ENCODE results near the gene AKAP13.

AKAP13 gene

DNA sequence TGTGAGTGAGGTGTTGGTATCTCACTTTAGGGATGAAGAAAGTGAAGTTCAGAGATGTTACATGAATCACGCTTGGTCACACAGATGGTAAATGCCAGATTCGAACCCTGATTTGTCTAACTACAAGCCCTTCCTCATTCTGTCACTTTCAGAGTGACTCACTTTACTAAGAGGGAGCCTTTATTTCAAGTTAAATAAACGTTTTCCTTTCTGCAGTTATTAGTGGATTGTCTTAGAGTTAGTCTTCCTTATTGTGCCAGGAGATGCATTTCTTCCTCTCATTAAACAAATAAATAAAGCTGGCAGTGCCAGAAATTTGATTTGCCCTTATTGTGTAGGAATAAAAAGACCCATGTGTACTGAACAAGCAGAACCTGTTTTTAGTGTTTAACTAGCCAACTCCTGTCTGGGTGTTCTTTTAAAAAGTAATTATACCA is 162.5 kb downstream of the AKAP13 start:
- no peak for DNase-seq

DNA sequence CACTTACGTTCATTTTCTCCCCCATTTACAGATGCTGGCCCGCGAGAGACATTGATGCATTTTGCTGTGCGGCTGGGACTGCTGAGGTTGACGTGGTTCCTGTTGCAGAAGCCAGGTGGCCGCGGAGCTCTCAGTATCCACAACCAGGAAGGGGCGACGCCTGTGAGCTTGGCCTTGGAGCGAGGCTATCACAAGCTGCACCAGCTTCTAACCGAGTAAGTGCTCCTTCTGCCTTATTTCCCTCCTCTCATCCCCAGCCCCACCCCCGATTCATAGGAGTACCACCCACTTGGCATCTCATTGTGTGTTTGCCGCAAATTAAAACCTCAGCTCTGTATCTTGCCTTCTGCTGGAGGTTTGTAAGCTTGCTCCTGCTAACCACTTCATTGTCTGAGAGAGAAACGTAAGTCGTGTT is 163.3 kb downstream of the AKAP13 start:
- DNase-seq = no peak

DNA sequence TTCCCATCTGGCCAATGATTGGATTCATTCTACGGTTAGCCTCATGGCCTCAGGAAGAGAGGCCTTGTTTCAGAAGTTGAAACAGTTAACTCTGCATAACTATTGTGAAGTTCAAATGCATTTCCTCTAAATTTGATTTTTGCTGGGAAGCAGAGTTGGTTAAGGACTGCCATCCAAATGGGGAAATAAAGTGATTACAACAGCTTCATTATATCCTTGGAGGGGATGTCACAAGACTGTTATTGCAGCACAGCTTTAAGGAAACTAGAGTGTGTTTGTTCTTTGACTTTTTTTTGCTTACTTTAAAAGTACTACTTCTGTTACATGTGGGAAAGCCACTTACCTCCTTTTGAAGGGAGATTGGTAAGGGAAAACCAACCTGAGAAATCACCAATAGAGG is 164.8 kb downstream of the AKAP13 start:
- no peak for DNase-seq

DNA sequence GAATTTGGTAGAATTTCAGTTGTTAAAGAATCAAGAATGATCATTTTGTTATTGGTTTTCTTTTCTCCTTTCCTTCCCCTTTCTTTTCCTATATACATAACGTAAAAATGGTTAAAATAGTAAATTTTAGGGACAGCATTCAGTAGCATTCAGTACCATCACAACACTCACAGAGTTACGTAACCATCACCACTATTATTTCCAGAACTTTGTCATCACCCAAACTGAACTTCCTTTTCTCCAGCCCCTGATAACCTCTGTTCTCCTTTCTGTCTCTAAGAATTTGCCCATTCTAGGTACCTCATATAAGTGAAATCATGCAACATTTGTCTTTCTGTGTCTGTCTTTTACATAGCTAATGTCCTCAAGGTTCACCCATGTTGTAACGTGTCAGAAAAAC is 165.3 kb downstream of the AKAP13 start:
- no peak for DNase-seq

DNA sequence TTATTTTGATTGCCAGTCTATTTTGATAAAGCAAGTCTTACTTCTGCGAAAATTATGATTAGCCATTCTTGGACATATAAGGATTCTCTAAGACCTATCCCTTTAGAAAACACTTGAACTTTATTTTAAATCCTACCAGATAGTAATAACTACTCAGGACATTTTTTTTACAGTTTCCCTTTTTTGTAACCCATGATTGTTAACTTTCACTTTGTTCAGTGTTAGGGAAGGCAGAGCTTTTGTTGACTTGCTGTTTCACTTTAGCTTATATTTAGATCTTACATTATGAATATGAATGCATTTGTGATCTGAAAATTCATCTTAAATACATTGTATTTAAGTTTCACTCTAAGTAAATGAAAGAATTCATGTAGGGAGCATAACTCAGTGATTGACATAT is 167.0 kb downstream of the AKAP13 start:
- DNase-seq = no peak

DNA sequence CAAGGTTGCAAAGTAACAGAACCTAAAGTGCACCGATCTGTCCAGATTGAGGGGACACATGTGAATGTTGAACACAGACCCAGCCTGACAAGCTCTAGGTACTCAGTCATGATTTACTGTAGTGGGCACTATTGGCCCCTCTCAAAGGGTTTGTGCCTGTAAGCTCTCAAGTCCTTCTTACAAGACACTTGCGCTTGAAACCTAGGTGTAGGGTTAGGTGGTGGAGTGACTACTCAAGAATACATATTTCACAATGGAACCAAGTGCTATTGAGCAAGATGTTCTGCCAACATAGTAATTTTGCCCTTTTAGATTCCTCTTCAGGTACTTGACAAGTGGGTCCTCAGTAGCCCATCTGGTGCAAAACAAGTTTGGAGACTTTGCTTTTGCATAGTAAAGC is 169.9 kb downstream of the AKAP13 start:
- DNase-seq = peak in 1 of 2 experiments; percentile 31

DNA sequence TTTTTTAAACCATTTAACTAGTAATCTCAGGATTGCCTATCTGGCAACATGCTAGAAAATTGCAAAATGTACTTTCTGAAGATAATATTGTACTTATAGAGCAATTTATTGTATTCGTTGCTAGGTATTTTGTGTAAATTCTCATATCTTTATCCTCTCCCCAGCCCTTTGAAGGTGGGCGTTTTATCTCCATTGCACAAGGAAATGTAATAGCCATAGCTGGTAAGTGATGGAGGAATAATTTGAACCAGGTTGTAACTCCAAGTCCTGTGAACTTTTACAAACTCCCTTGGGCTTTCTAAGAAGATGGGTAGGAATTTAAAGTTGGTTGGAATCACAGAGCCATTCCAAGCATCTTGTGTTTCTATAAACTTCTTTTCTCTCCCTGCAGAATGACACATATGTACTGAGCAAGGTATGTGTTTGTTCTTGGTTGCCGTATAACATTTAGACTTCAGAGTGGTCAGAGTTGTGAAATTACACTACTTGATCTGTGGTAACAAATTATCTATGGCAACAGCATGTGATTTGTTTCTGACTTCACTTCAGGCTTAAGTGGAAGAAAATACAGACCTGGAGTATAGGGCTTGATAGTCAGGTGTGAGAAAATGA is 170.9 kb downstream of the AKAP13 start:
- no peak for DNase-seq

DNA sequence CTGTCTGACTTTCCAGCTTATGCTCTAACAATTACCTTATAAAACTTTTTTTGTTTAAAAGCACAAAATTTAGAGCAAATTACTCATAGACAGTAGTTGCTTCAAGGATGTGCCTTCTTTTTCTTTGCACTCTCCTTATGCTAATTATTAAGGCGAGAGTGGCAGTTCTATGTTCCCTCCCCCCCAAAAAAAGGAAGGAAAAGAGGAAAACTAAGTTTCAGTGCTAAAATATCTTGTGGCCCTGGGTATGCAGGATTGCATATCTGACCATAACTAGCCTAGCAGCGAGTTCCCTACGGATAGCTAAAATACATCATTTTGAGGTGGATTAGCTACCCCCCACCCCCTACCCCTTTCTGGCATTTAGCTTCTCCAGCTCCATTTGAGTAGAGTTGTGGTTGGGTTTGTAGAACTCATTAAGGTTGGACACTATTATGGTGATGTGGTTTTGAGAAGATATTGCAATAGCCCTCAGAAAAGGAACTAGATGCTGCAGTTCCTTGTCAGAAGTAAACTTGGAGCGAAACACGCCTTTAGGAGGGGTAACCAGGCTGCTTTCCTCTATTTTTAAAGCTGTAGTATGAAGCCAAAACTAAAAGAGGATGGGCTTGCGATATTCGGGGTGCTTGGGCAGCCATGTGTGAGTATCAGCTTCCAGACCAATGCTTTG is 174.6 kb downstream of the AKAP13 start:
- DNase-seq = no peak

DNA sequence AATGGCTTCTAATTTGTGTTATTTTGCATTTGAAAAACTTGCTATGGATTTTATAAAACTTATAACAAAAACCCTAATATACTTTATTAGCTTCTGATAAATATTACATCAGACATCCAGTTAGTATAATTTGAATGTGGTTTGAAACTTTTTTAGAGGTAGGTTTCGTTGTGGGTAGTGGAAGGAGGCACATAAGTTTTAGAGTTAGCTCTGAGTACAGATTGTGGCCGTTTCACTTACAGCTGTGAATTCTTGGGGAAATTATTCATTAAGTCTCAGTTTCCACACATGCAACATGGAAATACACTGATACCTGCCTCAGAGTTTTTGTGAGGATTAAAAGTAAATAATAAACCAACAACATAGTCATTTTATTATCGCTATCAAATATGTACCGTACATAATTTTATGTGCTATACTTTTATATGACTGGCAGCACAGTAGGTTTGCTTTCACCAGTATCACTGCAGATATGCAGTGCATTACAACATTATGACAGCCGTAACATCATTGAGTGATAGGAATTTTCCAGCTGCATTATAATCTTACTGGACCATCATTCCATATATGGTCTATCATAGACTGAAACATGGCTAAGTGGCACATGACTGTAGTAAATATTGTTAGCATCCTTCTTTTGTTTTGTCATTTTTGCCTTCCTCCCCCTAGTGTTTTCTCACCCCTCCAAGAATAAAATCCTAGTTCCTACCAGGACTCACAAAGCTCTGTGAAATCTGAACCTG is 175.6 kb downstream of the AKAP13 start:
- no peak for DNase-seq

DNA sequence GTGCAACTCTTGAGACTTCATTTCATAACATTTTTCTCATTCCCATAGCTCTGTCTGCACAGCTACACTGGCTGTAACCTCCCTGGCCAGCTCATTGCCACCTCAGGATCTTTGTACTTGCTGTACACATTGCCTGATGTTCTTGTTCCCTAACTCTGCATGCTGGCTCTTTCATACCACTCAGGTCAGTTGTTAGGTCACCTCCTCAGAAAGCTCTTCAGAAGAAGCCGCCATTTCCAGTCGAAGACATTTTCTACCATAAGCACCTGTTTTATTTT is 176.2 kb downstream of the AKAP13 start:
- no peak for DNase-seq

DNA sequence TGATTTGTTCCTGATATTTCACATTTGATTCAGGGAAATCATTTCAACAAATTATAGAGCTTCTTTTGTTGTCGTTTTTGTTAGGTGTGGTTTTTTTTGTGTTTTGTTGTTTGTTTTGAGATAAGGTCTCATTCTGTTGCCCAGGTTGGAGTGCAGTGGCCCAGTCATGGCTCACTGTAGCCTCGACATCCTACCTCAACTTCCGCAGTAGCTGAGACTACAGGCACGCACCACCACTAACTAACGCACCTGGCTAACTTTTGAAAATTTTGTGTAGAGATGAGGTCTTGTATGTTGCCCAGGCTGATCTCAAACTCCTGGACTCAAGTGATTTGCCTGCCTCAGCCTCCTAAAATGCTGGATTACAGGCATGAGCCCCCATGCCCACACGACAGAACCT is 177.0 kb downstream of the AKAP13 start:
- no peak for DNase-seq

DNA sequence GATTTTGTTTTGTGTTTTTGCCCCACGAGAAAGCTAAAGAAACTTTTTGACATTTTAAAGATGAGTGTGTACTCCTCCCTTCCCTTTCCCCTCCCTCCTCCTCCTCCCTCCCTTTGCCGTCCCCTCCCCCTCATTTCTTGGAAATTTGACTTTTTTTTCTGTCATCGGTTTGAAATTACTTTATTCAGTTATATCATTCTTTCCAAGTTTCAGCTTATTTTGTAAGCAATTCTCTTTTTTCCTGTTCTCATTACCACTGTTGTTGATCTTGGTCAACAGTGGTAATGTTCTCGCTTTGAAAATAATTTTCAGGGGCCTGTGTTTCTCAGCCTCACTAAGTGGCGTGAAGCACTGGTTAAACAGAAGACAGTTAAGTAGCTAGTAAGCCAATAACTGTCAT is 178.4 kb downstream of the AKAP13 start:
- DNase-seq = no peak

DNA sequence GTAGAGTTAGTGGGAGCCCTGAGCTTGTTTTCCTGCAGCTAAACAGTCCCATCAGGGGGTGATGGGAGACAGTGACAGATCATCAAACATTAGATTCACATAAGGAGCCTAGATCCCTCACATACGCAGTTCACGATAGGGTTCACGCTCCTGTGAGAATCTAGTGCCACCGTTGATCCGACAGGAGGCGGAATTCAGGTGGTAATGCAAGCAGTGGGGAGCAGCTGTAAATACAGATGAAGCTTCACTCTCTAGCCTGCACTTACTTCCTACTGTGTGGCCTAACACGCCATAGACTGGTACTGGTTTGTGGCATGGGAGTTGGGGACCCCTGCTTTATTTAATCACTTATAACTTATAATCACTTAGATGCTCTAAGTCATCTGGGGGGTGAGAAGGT is 179.1 kb downstream of the AKAP13 start:
- no peak for DNase-seq

DNA sequence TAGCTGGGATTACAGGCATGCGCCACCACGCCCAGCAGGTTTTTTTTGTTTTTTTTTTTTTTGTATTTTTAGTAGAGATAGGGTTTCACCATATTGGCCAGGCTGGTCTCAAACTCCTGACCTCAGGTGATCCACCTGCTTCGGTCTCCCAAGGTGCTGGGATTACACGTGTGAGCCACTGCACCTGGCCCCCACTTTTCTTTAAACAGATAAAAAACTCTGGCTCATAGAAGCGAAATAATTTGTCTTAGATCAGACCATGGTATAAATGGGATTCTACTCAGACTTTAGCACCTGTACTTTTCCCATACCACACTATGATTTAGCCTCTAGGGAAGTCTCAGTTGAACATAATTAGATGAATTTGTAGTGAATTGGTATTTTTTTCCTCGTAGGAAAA is 182.4 kb downstream of the AKAP13 start:
- DNase-seq = no peak

DNA sequence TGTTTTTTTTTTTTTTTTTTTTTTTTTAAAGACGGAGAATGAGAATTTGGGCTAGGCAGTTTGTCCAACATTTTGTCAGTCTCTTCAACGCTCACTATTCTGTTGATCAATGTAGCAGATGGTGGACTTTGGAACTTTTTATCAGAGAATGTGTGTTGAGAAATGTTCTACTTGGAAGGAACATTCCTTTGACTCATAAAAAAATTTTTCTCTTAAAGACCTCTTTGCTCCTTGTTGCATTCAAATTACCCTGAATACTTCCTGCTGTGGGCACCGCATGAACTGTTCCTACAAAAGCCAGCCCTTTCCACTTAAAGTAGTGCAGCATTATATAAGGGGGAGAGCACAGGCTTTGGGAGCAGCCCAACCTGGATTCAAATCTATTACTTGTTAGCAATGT is 182.9 kb downstream of the AKAP13 start:
- DNase-seq = no peak

DNA sequence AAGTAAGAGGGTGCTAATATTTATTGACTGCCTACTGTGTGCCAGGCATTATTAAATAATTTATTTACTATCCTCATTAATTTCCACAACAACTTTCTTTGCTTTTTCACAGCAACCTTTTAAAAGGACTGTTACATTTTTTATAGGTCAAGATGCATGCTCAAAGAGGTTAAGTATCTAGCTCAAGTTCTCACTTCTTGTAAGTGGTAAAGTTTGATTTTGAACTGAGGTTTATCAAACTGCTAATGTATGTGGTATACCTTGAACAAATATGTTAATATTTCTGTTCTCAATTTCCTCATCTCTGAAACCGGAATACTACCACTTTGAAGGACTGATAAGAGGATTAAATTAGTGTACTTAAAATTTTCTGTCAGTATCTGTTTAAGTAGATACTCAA is 183.3 kb downstream of the AKAP13 start:
- no peak for DNase-seq

DNA sequence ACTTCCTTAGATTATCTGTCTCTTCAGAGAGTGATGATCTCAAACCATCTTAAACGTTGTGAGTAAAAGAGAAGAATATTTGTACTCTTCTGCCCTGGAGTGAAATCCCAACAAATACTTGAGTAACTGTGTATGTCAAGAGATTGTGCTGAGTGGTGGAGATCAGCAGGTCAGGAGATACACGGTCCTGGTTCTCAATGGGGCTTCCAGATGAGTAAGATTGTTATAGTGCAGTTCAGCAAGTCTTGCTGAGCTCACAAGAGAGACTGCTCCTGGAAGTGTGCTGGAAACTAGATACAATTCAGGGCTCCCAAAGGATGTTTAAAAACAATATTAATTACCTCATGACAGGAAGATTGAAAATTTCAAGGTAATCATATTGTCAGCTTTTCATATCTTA is 184.3 kb downstream of the AKAP13 start:
- no peak for DNase-seq

DNA sequence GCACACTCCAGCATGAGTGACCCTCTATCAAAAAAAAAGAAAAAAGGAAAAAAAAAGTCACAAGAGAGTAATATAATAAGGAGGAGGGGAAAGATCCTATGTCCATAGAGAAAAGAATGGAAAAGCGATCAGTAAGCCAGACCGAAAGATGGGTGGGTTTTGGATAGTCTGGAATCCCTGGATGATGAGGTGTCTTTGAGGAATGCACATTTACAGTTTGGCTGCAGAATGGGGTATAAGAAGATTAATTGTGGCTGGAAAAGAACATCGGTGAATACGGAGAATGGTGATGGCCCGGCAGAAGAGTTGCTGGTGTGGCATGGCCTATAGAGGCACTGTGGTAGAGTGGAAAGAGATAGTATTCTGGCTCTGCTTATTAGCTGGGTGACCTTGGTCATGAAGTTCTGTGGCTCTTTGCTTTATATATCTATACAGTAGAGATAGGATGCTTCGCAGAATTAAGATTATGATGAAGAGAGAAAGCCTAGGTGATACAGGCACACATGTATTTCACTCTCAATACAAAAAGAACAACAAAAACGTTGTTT is 187.9 kb downstream of the AKAP13 start:
- DNase-seq = no peak

DNA sequence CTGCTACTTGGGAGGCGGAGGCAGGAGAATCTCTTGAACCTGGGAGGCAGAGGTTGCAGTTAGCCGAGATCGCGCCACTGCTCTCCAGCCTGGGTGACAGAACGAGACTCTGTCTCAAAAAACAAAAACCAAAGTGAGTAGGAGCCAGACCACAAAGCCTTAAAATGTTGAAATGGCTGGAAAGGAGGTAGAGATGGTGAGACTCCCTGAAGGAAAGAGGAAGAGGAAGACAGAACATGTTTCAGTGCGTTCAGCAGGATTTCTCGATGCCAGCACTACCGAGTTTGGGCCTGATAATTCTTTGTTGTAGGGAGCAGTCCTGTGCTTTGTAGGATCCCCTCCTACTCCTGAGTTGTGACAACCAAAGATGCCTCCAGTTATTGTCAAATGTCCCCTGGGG is 189.9 kb downstream of the AKAP13 start:
- DNase-seq = no peak

DNA sequence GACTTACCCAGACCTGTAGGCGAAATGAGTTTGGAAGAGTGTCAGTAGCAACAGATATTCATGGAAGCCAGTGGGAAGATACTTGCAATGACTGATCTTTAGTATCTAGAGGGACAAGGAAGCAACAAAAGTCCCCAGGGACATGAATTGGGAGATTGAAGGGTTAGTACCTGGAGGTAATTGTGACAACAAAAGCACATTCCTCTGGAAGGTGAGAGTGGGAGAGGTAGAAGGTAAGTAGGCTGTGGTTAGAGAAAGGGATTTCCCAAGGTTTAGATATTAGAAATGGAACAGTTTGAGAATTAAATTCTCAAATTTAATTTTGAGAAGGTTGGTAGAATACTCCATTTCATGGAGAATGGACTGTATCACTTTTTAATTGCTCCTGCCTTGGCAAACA is 191.4 kb downstream of the AKAP13 start:
- DNase-seq = no peak

DNA sequence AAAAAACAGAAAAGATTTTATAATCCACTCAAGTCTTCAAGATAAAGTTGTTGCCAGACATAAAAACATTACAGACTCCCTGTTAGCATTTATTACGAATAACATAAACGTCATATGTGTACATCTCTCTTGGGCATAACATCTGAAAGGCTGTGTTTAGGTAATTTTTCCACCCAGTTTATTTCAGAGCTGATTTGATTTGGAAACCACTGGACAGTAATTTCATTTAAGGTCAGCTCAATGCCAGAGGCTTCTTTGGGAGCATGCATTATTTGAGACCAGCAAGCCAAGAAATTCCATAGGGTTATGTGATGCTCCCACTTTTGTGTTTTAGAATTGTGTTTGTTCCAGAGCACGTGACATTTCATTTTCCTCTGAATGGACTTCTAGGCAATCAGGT is 196.0 kb downstream of the AKAP13 start:
- DNase-seq = no peak

DNA sequence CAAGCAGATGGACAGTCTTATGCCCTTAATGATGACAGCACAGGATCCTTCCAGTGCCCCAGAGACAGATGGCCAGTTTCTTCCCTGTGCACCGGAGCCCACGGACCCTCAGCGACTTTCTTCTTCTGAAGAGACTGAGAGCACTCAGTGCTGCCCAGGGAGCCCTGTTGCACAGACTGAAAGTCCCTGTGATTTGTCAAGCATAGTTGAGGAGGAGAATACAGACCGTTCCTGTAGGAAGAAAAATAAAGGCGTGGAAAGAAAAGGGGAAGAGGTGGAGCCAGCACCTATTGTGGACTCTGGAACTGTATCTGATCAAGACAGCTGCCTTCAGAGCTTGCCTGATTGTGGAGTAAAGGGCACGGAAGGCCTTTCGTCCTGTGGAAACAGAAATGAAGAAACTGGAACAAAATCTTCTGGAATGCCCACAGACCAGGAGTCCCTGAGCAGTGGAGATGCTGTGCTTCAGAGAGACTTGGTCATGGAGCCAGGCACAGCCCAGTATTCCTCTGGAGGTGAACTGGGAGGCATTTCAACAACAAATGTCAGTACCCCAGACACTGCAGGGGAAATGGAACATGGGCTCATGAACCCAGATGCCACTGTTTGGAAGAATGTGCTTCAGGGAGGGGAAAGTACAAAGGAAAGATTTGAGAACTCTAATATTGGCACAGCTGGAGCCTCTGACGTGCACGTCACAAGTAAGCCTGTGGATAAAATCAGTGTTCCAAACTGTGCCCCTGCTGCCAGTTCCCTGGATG is 198.7 kb downstream of the AKAP13 start:
- peak; percentile 86 to 95 for DNase-seq

DNA sequence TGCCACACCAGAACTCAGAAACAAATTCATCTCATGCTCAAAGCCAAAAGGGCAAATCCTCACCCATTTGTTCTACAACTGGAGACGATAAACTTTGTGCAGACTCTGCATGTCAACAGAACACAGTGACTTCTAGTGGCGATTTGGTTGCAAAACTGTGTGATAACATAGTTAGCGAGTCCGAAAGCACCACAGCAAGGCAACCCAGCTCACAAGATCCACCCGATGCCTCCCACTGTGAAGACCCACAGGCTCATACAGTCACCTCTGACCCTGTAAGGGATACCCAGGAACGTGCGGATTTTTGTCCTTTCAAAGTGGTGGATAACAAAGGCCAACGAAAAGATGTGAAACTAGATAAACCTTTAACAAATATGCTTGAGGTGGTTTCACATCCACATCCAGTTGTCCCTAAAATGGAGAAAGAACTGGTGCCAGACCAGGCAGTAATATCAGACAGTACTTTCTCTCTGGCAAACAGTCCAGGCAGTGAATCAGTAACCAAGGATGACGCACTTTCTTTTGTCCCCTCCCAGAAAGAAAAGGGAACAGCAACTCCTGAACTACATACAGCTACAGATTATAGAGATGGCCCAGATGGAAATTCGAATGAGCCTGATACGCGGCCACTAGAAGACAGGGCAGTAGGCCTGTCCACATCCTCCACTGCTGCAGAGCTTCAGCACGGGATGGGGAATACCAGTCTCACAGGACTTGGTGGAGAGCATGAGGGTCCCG is 199.7 kb downstream of the AKAP13 start:
- DNase-seq = peak in 1 of 2 experiments; percentile 5
